Endothelial cell of umbilical vein (primary cell): ENCODE results near the gene NTRK2. TPM values are rescaled to one million over a fixed set of nuclear protein-coding genes. Genes with fewer than 3 reads are reported as not detected.

Experiments used
- BruUV-seq: library from RNA; stranded (reverse); fragments of 400-500 nt; replicated peaks from 2 replicates; lab custom pipeline; 2021; lab: Mats Ljungman, UMichigan
- CTCF ChIA-PET: fragments of 300-600, 350-600 bp; sonication (Branson Sonifier 250); formaldehyde crosslinking; loops from one replicate; lab custom pipeline; 2021; ENCODE audit warnings: antibody characterized with exemption, inconsistent platforms; lab: Charles Lee
- POLR2A ChIA-PET: fragments of 300-600, 350-600 bp; sonication (Branson Sonifier 250); formaldehyde crosslinking; loops from one replicate; lab custom pipeline; 2021; ENCODE audit warnings: antibody characterized with exemption, inconsistent platforms; lab: Charles Lee
- DNase-seq: peaks from one replicate; pipeline ENCODE4 v3.0.0-alpha.2; 2011; ENCODE audit warnings: low read depth, low spot score
- FAIRE-seq: peaks from 2 replicates; lab custom pipeline; 2011; peaks lifted over from hg19 to GRCh38; lab: Jason Lieb, UNC
- H2AFZ ChIP-seq: 2 replicates; pipeline ENCODE4 v1.6.0; 2012; ENCODE audit warnings: low read depth, low read length, control low read depth, inconsistent platforms
- H3K27ac ChIP-seq: 2 replicates; pipeline ENCODE4 v1.5.1; 2011; ENCODE audit warnings: low read depth, mild to moderate bottlenecking, control low read depth, low read length, moderate library complexity; ENCODE audit not compliant: insufficient read depth
- H3K27me3 ChIP-seq, 2 experiments: 2 replicates each; pipeline versions ENCODE4 v1.6.0 to v1.6.1; 2011; ENCODE audit warnings: low read length in 2 of 2, mixed read lengths in 1 of 2; ENCODE audit not compliant: control insufficient read depth in 2 of 2, insufficient read depth in 2 of 2
- H3K36me3 ChIP-seq, 2 experiments: 2 replicates in 1 of 2; 3 replicates in 1 of 2; pipeline ENCODE4 v1.5.1; 2011; ENCODE audit warnings: low read length in 2 of 2, mild to moderate bottlenecking in 1 of 2, moderate library complexity in 1 of 2; ENCODE audit not compliant: control insufficient read depth in 2 of 2, insufficient read depth in 2 of 2; ENCODE audit errors: extremely low read depth in 1 of 2
- H3K4me1 ChIP-seq: 3 replicates; pipeline ENCODE4 v1.5.1; 2011; ENCODE audit warnings: mild to moderate bottlenecking, low read length; ENCODE audit not compliant: control insufficient read depth, insufficient read depth; ENCODE audit errors: extremely low read depth
- H3K4me2 ChIP-seq: 2 replicates; pipeline ENCODE4 v1.6.1; 2011; ENCODE audit warnings: low read length, control low read depth, mixed read lengths; ENCODE audit not compliant: insufficient read depth
- H3K4me3 ChIP-seq, 3 experiments: fragments of 200-600 bp in 1 of 3; sonication (generic), shearing (Covaris generic) in 1 of 3; replicated peaks in 1 of 3; 2 replicates each; pipeline ENCODE4 v1.5.1; 2011 to 2016; ENCODE audit warnings: control low read depth in 3 of 3, low read length in 3 of 3, mild to moderate bottlenecking in 2 of 3, inconsistent platforms in 1 of 3, low read depth in 1 of 3, moderate library complexity in 1 of 3; ENCODE audit not compliant: insufficient read depth in 1 of 3
- H3K79me2 ChIP-seq: 2 replicates; pipeline ENCODE4 v1.6.0; 2012; ENCODE audit warnings: low read length, inconsistent platforms; ENCODE audit not compliant: control insufficient read depth, insufficient read depth
- H3K9ac ChIP-seq: replicated peaks from 2 replicates; pipeline ENCODE3; 2011; ENCODE audit warnings: low read length, control low read depth; ENCODE audit not compliant: insufficient read depth; ENCODE audit errors: extremely low read depth
- H3K9me1 ChIP-seq: replicated peaks from 3 replicates; pipeline ENCODE4 v1.6.0; 2011; ENCODE audit warnings: mild to moderate bottlenecking, low read length; ENCODE audit not compliant: control insufficient read depth, insufficient read depth; ENCODE audit errors: extremely low read depth
- H3K9me3 ChIP-seq: replicated peaks from 2 replicates; pipeline ENCODE4 v1.5.1; 2012; ENCODE audit warnings: low read length, inconsistent platforms; ENCODE audit not compliant: control insufficient read depth, insufficient read depth
- H4K20me1 ChIP-seq: replicated peaks from 2 replicates; pipeline ENCODE3; 2011; ENCODE audit warnings: mild to moderate bottlenecking, low read length; ENCODE audit not compliant: control insufficient read depth, insufficient read depth; ENCODE audit errors: extremely low read depth
- EZH2 ChIP-seq: IDR thresholded peaks from 2 replicates; pipeline ENCODE4 v1.6.1; 2012; ENCODE audit warnings: borderline replicate concordance, low read depth, mild to moderate bottlenecking, moderate library complexity, low read length, inconsistent platforms; ENCODE audit not compliant: severe bottlenecking
- FOS ChIP-seq: IDR thresholded peaks from 2 replicates; pipeline ENCODE4 v1.6.1; 2011; ENCODE audit warnings: mild to moderate bottlenecking, low read length, moderate library complexity, borderline replicate concordance; ENCODE audit not compliant: insufficient read depth
- GATA2 ChIP-seq: IDR thresholded peaks from 2 replicates; pipeline ENCODE4 v1.7.0; 2011; ENCODE audit warnings: low read depth, mild to moderate bottlenecking, moderate library complexity, mixed read lengths, low read length; ENCODE audit not compliant: insufficient read length, insufficient read depth
- JUN ChIP-seq: IDR thresholded peaks from 2 replicates; pipeline ENCODE4 v1.6.1; 2011; ENCODE audit warnings: borderline replicate concordance, low read depth; ENCODE audit not compliant: insufficient read length, insufficient read depth
- MYC ChIP-seq: IDR thresholded peaks from one replicate; pipeline ENCODE4 v1.6.1; 2011; ENCODE audit warnings: mild to moderate bottlenecking, low read depth, low read length
- POLR2A ChIP-seq: IDR thresholded peaks from 2 replicates; pipeline ENCODE4 v1.6.1; 2012; ENCODE audit warnings: low read depth, mild to moderate bottlenecking, control low read depth, low read length
- POLR2AphosphoS5 ChIP-seq: IDR thresholded peaks from 2 replicates; pipeline ENCODE4 v1.6.1; 2012; ENCODE audit warnings: low read depth, mild to moderate bottlenecking, control low read depth, low read length, moderate library complexity; ENCODE audit not compliant: insufficient read depth
- dilution Hi-C: fragments of 300-500 bp; cut with MboI; formaldehyde crosslinking; loops from one replicate; pipeline ENCODE4 v1.15.0; 2019; ENCODE audit warnings: low sequenced_read_pairs; ENCODE audit not compliant: extremely low pct_ligation_motif_present
- intact Hi-C: fragments of 100-400 bp; cut with micrococcal nuclease; formaldehyde crosslinking; loops from one replicate; pipeline ENCODE4 v1.10.0; 2022
- polyA plus RNA-seq, 4 experiments: library from polyadenylated mRNA; depleted of rRNA in 3 of 4; stranded (reverse) in 3 of 4; unstranded in 1 of 4; fragments of >200 nt; gene quantifications; 2 replicates each; pipeline versions ENCODE4 v1.2.1 to v1.2.3, GENCODE V29; 2011 to 2012; ENCODE audit warnings: missing spikeins in 1 of 4
- total RNA-seq: library from RNA; stranded (reverse); gene quantifications from 2 replicates; pipeline ENCODE4 v1.2.3, GENCODE V29; 2021
- TF ChIP-seq, protein P1 (sequence below): IDR thresholded peaks from 2 replicates; pipeline ENCODE4 v1.6.1; 2011; ENCODE audit not compliant: insufficient read depth, insufficient read length
- TF ChIP-seq, protein P2 (sequence below), 2 donors: IDR thresholded peaks; 1 replicate in 1 of 2; 2 replicates in 1 of 2; pipeline ENCODE4 v1.5.1; 2011; ENCODE audit warnings: low read length in 2 of 2, mild to moderate bottlenecking in 2 of 2, moderate library complexity in 2 of 2, control low read depth in 1 of 2, inconsistent platforms in 1 of 2, low read depth in 1 of 2; ENCODE audit not compliant: insufficient read depth in 1 of 2; ENCODE audit errors: extremely low read depth in 1 of 2

NTRK2 gene
- total and polyA plus RNA-seq, 2 donors (not counting 3 experiments of a cell fraction or from before 2014, with no cell fraction given), result 0.01 to 0.13 TPM

GRCh38 chr9:84893419-84894128 is 224.0 kb downstream of the NTRK2 start:
- BruUV-seq, result no TSS peak
- Histone ChIP-seq H3K4me3 (no peak overlapping the region), H3K27ac (no peak overlapping the region), H3K9ac (no peak overlapping the region), H3K9me1 (no peaks in the 10 kb centered on the region), H3K27me3 (no peaks in the 10 kb centered on the region), H3K79me2 (no peaks in the 10 kb centered on the region), H3K4me1 (no peaks in the 10 kb centered on the region), H2AFZ (no peak overlapping the region), H3K4me2 (no peak overlapping the region), H3K36me3 (no peaks in the 10 kb centered on the region), H3K9me3 (no peaks in the 10 kb centered on the region), H4K20me1 (no peaks in the 10 kb centered on the region)
- DNase-seq (no peak), FAIRE-seq (no peak)
- dilution Hi-C loops, result no loop called here
- intact Hi-C loops, result no loop called here
- TF ChIP-seq POLR2AphosphoS5, result no peak
- no peak for TF ChIP-seq EZH2
- TF ChIP-seq JUN, result no peak
- no peak for TF ChIP-seq GATA2
- no peak for TF ChIP-seq FOS
- no peak for TF ChIP-seq POLR2A
- TF ChIP-seq MYC, result no peak
- TF ChIP-seq, protein P1, sequence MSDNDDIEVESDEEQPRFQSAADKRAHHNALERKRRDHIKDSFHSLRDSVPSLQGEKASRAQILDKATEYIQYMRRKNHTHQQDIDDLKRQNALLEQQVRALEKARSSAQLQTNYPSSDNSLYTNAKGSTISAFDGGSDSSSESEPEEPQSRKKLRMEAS, result no peak
- TF ChIP-seq, protein P2, sequence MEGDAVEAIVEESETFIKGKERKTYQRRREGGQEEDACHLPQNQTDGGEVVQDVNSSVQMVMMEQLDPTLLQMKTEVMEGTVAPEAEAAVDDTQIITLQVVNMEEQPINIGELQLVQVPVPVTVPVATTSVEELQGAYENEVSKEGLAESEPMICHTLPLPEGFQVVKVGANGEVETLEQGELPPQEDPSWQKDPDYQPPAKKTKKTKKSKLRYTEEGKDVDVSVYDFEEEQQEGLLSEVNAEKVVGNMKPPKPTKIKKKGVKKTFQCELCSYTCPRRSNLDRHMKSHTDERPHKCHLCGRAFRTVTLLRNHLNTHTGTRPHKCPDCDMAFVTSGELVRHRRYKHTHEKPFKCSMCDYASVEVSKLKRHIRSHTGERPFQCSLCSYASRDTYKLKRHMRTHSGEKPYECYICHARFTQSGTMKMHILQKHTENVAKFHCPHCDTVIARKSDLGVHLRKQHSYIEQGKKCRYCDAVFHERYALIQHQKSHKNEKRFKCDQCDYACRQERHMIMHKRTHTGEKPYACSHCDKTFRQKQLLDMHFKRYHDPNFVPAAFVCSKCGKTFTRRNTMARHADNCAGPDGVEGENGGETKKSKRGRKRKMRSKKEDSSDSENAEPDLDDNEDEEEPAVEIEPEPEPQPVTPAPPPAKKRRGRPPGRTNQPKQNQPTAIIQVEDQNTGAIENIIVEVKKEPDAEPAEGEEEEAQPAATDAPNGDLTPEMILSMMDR (IDR thresholded peaks at IDR 0.05; ENCODE audit: extremely low read depth in 1 of 2, insufficient read depth in 1 of 2, low read depth in 1 of 2, low read length in 2 of 2), result no peak
- ChIA-PET POLR2A (no interaction called here), CTCF (interaction anchor here (1.0 to 1.7 kb wide), 2 partner anchors 9 to 11 kb away, joined by 3 to 4 read pairs; no protein-coding TSS in a partner anchor)
